ENCODE results near the gene IZUMO2.
A peak's percentile ranks its signal among the peaks of the same experiment; 100 is the strongest.
"Not testable (repeated sequence)": the region's sequence is repeated elsewhere in the genome, so short reads cannot be mapped to it uniquely, and the experiment has no call there.

The IZUMO2 gene

DNA sequence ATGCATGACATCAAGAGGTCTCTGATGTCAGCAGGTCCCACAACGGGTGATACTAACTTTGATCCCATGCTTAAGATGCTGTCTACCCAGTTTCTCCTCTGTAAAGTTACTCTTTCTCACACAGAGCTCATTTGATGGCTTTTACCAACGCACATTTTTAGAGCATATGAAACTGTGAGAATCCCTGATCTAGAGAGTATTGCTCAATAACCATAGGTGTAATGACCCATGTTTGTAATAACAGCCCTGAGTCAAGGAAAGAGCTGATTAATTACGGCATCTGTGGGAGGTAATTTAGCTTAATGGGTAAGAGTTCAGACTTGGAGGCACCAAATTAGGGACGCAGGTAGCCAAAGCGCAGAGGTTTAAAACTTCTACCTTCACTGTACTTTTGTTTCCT, 18.0 kb upstream of the IZUMO2 start:
- DNase-seq, result no peak

DNA sequence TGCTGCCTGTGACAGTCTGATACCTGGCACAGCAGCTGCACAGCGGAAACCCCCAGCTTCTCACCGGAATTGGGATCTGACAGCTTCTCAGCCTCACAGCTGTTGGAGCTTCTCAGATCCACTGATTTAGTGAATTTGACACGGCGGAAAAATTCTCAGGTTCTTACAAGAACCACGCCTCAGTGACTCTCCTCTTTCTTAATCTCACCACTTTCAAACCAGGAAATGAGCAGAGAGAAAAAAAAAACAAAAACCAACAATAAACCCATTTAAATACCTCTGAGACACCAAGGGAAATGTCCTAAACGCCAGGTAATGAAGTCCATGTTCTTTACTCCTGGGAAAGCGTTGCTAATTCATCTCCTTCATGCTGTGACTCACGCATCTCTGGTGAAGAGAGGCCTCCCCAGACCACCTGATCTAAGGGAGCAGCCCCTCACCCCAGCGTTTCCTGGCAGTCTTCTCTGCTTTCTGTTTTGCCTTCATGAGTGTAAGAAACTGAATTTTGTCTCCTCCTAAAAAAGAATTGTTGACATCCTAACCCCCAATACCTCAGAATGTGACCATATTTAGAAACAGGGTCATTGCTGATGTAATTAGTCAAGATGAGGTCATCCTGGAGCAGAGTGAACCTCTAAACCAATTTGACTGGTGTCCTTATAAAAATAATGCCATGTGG, 15.9 kb upstream of the IZUMO2 start:
- DNase-seq, result peak; percentile 27

DNA sequence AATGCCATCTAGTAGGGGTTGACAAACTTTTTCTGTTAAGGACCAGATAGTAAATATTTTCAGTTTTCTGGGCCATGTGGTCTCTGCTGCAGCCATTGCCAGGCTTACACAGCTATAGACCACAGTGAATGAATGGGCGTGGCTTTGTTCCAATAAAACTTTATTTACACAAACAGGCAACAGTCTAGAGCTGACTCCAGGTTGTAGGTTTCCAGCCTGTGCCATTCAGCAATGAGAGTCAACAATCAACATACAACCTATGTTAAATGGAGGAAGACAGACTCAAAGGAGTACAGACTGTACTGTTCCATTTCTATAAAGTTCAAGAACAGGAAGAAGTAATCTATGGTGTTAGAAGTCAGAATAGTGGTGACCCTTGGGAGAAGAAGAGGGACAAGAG, 15.2 kb upstream of the IZUMO2 start:
- DNase-seq, result no peak

- DNase-seq, result no peak
These were observed 13.7 kb upstream of the IZUMO2 start for GRCh38 chr19:50176775-50177174.

- no peak for DNase-seq
These were observed 12.8 kb upstream of the IZUMO2 start for GRCh38 chr19:50175924-50176323.

GRCh38 chr19:50174100-50174793, 11.2 kb upstream of the IZUMO2 start:
- no peak for DNase-seq

DNA sequence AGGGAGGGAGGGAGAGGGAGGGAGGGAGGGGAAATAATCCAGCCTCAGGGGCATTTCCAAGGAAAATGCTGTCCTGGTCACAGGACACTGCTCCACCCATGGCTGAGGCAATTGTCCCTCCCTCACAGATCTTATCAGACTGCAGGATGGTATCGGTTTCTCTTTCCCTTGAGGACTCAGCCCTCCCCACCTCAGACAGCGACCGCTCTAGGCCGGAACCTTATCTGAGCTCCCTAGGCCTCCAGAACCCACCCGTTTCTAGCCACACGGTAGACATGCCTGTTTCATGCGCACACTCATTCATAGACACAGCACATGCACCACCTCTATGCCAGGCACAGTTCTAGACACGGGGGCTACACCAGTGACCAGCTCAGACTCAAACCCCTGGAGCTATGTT, 10.0 kb upstream of the IZUMO2 start:
- DNase-seq, result no peak

- DNase-seq, result no peak
These were observed 9.6 kb upstream of the IZUMO2 start for GRCh38 chr19:50172726-50173125.

DNA sequence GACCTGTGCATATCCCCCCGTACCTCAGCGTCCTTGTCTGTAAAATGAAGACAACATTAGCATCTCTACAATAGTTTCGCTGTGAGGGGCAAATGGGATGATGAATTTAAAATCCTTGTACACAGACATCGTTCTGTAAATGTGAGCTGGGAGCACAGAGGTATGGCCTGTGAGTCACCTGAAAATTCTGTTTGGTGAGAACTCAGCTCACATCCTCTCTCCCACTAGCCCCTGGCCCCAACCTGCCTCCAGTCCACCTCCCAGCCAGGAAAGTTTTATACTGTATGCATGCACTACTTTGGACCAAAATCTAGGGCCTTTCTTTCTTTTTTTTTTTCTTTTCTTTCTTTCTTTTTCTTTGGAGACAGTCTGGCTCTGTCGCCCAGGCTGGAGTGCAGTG, 8.7 kb upstream of the IZUMO2 start:
- DNase-seq, result no peak

- DNase-seq, result peak; percentile 66
These were observed 4.2 kb upstream of the IZUMO2 start for GRCh38 chr19:50167314-50167721.

DNA sequence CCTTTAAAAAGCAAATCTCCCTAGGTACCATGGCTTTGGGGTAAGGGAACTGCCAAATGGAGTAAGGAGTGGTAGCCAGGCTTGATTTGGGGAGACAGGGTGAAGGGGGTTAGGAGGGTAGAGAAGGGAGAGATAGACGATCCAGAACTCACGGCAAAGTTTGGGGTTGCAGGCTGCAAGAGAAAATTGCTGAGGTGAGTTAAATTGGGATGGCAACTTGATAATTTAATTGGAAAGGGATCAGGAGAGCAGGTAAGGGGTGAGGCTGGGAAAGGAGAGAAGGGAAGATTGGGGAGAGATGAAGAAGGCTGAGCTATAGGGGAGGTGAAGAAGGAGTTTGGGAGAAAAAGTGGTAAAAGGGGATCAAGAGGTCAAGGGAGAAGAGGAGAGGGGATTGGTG, 4.0 kb downstream of the IZUMO2 start:
- no peak for DNase-seq

DNA sequence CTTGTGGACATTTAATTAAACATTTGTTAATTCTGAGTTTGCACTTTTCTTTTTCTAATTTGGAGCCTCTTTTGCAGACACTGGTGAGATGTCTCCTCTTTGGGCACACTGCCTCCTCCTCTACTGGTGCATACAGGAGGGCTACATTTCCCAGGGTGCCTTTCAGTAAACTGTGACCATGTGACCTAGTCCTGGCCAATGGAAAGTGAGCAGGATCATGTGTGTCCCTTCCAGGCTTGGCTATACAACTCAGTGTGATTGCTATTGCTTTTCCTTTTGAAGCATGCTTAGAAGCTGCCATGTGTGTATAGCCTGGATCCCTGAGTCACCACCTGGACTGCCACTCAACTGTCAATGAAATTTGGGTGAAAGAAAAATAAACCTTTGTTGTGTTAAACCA, 4.5 kb downstream of the IZUMO2 start:
- DNase-seq, result no peak

GRCh38 chr19:50155520-50156109, 7.5 kb downstream of the IZUMO2 start:
- DNase-seq, result no peak

- no peak for DNase-seq
These were observed 8.6 kb downstream of the IZUMO2 start for GRCh38 chr19:50154529-50154928.

- DNase-seq, result no peak
These were observed 10.5 kb downstream of the IZUMO2 start for GRCh38 chr19:50152578-50152977.

- no peak for DNase-seq
These were observed 14.6 kb downstream of the IZUMO2 start for GRCh38 chr19:50148528-50148927.

DNA sequence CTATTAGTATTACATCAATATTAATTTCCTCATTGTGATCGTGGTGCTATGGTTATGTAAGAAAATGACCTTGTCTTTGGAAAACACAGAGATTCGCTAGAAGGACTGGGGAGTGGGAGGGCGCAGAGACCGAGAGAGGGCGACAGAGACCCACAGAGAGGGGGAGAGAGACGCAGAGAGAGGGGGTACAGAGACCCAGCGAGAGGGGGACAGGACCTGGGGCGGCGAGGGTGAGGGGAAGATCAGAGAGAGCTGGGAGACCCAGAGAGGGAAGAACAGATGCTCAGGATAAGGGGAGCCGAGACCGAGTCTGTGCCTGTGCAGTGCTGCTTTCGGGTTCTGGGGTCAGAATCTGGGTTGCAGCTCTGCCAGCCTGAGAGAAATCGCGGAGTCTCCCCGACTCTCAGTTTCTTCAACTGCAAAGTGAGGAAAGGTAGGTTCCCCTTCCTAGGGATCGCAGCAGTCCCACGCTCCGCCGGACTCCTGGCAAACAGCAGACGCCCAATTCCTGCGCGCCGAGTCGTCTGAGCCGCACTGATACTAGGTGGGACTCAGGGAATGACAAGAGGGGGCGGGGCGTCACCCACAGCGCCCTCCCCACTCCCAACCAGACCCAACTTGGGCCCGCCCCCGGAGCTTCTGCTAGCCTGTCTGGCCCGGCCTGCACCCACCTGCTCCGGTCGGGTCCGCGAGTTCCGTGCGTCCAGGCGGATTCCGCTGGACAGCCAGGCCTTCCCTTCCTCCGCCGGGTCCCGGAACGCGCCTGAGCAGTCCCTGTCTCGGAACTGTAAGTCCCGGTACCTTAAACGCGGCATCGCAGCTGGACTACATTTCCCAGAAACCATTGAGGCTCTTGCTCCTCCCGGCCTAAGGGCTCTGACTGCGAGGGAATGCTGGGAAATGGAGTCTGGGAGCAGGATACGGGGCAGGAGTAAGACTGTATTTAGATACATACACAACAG, 15.3 kb downstream of the IZUMO2 start:
- peak; percentile 88 for DNase-seq

GRCh38 chr19:50141921-50142320, 21.2 kb downstream of the IZUMO2 start:
- DNase-seq, result not testable (repeated sequence)

DNA sequence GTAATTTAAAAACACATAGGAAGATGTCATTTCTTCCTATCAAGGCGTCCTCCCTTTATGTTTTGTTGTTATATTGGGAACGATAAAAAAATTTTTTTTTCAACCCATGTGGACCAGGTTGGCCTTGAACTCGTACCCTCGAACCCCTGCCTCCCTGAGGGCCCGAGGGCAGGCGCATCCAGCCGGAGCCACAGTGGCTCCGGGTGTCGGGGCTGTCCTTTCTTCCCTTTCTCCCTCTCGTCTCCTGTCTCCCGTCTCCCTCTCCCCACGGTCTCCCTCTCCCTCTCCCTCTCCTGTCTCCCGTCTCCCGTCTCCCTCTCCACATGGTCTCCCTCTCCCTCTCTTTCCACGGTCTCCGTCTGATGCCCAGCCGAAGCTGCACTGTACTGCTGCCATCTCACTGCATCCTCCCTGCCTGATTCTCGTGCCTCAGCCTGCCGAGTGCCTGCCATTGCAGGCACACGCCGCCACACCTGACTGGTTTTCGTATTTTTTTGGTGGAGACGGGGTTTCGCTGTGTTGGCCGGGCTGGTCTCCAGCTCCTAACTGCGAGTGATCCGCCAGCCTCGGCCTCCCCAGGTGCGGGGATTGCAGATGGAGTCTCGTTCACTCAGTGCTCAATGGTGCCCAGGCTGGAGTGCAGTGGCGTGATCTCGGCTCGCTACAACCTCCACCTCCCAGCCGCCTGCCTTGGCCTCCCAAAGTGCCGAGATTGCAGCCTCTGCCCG, 22.8 kb downstream of the IZUMO2 start:
- DNase-seq, result not testable (repeated sequence)

GRCh38 chr19:50136603-50137365, 26.3 kb downstream of the IZUMO2 start:
- not testable (repeated sequence) for DNase-seq

- not testable (repeated sequence) for DNase-seq
These were observed 27.1 kb downstream of the IZUMO2 start for GRCh38 chr19:50135856-50136602.
